Measurements from ENCODE around the gene PNKP.

DNA sequence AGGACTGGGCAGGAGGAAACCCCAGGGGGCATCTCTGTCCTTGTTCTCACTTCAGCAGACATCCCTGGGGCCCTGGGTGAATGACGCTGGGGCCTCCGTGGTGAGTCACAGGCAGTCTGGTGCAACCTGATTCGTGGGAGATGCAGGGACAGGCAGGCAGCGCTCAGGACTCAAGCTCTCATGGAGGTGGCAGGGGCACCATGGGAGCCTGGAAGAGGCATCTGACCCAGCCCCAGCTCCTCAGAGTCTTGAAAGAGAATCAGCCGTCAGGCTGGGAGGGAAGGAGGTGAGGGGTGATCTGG, 30.4 kb downstream of the PNKP start:
- TF ChIP-seq ZNF274 (IDR thresholded peaks at IDR 0.05; ENCODE audit: low read length) = no peak
- no peak for TF ChIP-seq ZNF274 (tag by site-specific recombination; IDR thresholded peaks at IDR 0.05; ENCODE audit: borderline replicate concordance)
- no peak for TF ChIP-seq ZBTB21 (tag by site-specific recombination; IDR thresholded peaks at IDR 0.05)
- TF ChIP-seq CTCF (tag by site-specific recombination; IDR thresholded peaks at IDR 0.05) = no peak
- TF ChIP-seq ZNF18 (tag by site-specific recombination; IDR thresholded peaks at IDR 0.05) = no peak
- TF ChIP-seq TCF7L2 (IDR thresholded peaks at IDR 0.05; ENCODE audit: borderline replicate concordance, low read depth, low read length) = no peak
- TF ChIP-seq ZNF248 (tag by site-specific recombination; IDR thresholded peaks at IDR 0.05) = no peak
- no peak for TF ChIP-seq PATZ1 (tag by site-specific recombination; IDR thresholded peaks at IDR 0.05)
- no peak for TF ChIP-seq ZNF629 (tag by site-specific recombination; IDR thresholded peaks at IDR 0.05)
- TF ChIP-seq ZNF449 (tag by site-specific recombination; IDR thresholded peaks at IDR 0.05) = no peak
- TF ChIP-seq ZNF302 (tag by site-specific recombination; IDR thresholded peaks at IDR 0.05; ENCODE audit: low read depth) = no peak
- no peak for TF ChIP-seq ZNF670 (tag by site-specific recombination; IDR thresholded peaks at IDR 0.05; ENCODE audit: low read depth)
- TF ChIP-seq MZF1 (tag by site-specific recombination; IDR thresholded peaks at IDR 0.05; ENCODE audit: borderline replicate concordance) = no peak

All from HEK293 (cell line).